ENCODE data around the gene CACNB1. TPM values are rescaled to one million over a fixed set of nuclear protein-coding genes. Genes with fewer than 3 reads are reported as not detected.

The CACNB1 gene
- 232 TPM for polyA plus RNA-seq (ENCODE audit: insufficient read length)

DNA sequence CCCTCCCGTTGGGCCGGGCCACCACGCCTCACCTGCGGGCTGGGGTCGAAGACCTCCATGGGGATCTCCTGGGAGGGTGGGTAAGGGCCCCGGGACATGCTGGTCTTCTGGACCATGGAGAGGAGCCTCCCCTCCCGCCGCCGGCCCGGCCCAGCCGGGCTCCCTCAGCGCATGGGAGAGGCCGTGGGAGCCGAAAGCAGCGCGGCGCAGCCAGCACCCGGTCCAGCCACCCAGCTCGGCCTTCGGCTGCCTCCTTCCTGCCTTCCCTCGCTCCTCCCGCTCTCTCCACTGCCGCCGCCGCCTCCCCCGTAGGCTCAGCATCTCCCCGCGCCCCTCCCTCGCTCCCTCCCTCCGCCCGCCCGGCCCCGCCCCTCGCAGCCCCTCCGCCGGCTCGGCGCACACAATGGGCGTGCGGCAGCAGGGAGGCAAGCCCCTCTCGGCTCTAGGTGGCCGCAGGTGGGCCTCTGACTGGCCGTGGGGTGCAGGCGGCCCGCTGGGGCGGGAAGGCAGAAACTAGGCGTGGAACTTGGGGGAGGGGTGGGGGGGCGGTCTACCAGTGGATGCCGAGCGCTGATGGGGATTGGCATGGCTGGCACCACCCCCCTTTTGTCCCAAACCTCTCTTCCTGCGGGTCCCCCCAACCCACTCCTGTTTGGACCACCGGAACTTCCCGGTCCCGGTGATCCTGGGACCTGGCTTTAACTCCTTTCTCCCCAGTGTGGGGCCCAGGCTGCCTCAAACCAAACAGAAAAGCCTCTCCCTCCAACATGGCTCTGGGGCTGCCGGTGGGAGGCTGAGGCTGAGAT is at the start of gene CACNB1:
TSS of gene CACNB1 (minus strand) at position 290 of the 806 bp plus-strand sequence. CDS start at position 116, 174 bp downstream.
- DNase-seq (ENCODE audit: low read depth): no peak

DNA sequence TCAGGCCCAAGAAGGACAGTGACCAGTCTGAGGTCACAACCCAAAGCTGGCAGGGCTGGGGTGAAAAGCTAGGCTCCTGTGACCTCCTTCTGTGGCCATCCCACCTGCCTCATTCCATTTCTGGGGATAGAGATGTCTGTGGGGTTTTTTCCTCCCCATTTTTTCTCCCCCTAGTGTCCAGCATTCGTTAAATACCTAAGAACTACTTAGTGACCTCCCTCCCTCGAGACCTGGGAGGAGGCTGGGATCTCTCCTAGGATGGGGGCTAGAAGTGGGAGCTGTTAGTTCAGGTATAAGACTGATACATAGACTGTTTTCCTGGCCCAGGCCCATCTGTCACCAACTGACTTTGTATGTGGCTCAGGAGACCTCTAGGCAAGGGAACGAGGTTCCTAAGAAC is 48.8 kb upstream of the CACNB1 start:
- DNase-seq (ENCODE audit: low read depth): no peak

DNA sequence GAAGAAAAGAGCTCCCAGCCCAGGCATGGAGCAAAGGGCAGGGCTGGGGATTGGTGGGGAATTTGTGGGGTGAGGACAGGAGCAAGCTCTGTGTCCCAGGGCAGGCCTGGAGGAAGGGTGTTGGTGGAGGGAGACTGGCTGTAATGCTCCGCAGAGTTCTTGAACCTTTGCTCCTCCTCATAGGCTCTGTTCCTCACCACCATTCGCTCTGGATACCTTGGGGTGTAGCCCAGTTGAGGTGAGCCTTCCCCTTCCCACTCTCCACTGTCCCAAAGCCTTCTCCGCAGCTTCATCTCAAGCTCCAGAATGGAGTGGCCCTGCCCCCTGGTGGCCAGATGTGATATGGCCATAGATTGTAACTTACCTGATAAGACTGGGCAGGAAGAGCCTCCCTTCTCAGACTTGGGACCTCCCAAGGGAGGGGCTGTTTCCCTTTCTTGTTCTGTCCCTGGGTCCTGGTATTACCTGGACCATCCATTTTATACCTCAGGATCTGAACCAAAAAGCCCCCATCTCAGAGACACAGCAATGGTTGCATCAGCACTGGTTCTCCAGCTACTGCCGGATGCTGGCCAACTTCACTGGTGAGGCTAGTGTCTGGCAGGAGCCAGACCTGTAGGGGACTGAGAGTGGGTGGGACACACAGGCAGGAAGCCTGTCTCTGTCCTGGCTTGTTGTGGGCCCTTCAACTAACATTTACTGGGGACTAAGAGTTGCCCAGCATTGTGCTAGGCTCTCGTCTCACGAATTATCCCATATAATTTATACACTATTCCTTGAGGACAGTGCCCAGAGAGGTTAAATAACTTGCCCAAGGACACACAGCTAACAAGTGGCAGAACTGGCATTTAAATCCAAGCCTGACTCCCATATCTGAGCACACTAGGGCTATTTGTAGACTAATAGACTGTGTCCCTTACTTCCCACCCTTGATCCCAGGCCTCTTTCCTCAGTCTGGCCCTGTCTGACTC is 47.4 kb upstream of the CACNB1 start:
- DNase-seq (ENCODE audit: low read depth): peak; percentile 48

DNA sequence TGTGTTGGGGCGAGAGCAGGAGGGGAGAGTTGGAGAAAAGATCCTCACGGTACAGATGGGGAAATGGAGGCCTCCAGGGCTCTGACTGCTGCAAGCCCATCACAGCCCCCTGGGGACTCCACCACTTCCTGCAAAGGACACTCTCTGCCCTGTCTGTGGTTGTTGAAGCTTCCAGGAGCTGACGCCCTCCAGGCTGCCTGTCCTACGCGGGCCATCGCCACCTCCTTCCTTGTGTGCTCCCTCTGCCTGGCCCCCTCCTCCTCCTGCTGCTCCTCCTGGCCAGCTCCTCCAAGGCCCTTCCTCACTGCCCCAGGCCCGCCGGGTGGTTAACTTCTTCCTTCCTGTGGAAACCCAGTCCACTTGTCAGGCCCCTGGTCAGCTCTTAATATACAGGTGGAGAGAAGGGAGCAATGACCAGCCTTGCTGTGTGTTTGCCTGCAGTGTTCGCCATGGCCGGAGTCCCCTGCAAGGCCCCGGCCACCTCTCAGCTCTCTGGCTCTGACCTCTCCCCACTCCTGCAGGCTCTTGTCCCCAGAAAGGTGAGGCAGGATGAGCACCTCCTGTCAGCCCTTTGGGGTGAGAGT is 46.6 kb upstream of the CACNB1 start:
- DNase-seq (ENCODE audit: low read depth): no peak

- DNase-seq (ENCODE audit: low read depth): no peak
Measured at GRCh38 chr17:39243155-39243554, 45.7 kb upstream of the CACNB1 start.

- no peak for DNase-seq (ENCODE audit: low read depth)
Measured at GRCh38 chr17:39240631-39241030, 43.2 kb upstream of the CACNB1 start.

DNA sequence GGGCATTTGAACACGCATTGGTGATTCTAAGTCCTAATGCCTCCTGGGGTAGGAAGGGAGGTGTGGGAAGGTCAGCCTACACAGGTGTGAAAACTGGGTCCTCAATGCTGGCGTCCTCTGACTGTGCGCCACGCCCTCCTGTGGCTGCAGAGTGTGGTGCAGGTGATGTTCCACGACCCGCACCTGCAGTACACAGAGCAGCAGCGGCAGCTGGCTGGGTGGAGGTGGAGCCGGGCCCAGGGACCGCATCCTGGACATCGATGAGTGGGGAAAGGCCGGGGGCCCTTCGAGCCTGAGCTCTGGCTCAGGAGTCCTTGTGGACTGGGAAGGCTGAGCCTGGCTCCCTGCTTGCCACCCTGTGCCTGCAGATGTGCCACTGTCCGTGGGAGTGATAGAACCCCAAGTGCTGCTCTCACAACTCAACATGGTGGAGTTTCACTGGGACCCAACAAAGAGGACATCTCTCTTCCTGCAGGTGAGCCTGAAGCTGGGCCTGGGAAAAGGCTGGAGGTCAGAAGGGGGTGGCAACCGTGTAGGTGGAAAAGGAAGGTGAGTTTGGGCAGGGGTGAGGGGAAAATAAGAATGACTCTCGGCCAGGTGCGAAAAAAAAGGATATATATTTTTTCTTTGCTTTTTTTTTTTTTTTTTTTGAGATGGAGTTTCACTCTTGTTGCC is 42.3 kb upstream of the CACNB1 start:
- no peak for DNase-seq (ENCODE audit: low read depth)

GRCh38 chr17:39238311-39238972 is 41.0 kb upstream of the CACNB1 start:
- no peak for DNase-seq (ENCODE audit: low read depth)

- no peak for DNase-seq (ENCODE audit: low read depth)
Measured at GRCh38 chr17:39237586-39237985, 40.1 kb upstream of the CACNB1 start.

DNA sequence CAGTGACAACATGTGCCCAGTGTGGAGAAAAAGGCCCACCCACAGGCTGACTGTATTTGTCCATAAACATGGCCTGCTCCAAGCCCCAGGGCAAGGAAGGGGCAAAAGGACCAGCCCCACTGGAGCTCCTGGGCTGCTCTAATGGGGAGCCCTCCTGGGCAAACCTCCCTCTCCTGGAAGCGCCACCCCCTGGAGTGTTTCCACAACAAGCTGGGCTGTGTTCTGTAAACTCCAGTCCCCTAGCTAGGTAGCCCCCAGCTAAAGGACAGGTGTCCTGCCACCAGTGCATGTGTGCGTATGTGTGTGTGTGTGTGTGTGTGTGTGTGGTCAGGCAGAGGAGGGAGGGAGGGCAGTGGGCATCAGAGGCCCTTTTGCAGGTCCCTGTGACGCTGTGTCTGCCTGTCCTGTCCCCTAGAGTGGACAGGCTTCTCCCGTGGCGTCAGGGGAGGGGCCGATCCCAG is 39.5 kb upstream of the CACNB1 start:
- DNase-seq (ENCODE audit: low read depth): no peak

DNA sequence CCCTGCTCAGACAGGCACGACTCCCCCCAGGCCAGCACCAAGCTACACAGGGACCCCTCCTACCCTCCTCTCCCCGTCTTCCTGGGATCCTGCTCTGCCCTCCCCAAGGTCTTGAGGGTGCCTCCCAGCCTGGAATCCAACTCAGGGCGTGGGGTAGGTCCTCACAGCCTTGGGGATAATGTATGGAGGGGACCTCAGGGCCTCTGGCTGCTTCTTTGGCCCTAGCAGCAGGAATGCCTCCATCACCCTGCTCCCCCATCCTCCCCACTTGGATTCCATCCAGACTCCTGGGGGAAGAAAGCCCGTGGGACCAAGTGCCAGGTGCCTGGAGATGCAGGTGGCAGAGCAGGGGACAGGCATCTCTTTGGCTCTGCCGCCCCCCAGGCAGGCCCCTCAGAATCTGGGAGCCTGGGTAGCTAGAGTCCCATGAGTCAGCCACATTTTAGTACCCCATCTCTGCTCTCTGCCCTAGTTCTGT is 39.0 kb upstream of the CACNB1 start:
- DNase-seq (ENCODE audit: low read depth): no peak

DNA sequence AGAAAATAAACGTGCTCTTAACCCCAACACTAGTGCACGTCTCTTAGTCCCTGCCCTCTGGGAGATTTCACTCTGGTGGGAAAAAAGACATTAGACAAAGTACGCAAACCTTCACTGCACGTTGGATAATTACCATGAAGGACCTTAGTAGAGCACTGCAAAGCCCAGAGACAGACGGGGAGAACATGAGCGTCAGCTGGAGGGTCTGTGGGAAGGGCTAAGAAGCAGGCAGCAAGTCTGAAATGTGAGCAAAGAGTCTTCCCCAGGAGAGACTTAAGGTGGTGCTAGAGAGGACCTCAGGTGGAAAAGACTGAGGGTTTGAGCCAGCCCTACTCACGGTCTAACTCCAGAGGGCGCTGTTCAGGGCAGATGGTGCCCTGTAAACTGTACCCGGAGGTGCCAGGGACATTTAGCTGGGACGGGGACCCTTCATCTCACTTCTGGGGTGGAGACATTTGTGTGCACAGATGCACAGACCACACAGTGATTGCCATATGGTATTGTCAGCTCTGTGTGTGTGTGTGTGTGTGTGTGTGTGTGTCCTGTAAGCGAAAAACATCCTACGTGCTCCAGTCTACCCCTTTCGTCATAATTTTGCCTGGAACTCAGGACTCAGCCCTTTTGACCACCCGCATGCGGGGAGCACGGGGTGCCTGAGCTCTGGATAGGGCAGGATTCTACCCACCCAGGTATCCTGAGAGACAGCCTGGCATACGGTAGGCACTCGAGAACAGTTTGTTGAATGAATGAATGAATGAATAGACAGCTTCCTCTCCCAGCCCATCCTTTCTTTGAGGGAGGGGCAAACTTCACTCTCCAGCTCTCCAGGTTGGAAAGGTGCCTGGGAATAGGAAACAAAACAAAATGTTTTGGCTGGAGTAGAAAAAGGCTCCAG is 38.3 kb upstream of the CACNB1 start:
- no peak for DNase-seq (ENCODE audit: low read depth)

GRCh38 chr17:39231591-39232551 is 34.4 kb upstream of the CACNB1 start:
- DNase-seq (ENCODE audit: low read depth): no peak

DNA sequence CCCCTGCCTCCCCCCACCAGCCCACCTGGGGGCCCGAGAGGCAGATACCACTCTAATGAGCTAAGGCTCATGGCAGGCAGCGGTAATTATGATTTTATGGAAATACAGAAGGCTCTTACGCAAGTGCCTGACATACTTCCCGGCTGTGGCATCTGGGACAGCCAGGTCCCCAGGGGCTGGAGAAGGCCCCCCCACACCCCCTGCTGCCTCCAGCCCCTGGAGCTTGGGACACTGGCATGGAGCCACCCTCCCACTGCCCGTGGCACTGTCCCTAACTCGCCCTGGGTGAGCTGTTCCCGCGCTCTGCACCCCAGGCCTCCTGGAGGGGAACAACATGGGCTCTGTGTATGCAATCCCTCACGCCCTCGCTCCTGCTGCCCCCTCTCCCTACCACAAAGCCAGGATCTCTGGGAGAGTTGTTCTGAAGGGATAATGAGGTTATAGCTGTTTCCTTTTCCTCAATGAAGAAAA is 33.7 kb upstream of the CACNB1 start:
- no peak for DNase-seq (ENCODE audit: low read depth)

- DNase-seq (ENCODE audit: low read depth): no peak
Measured at GRCh38 chr17:39230361-39230760, 32.9 kb upstream of the CACNB1 start.

DNA sequence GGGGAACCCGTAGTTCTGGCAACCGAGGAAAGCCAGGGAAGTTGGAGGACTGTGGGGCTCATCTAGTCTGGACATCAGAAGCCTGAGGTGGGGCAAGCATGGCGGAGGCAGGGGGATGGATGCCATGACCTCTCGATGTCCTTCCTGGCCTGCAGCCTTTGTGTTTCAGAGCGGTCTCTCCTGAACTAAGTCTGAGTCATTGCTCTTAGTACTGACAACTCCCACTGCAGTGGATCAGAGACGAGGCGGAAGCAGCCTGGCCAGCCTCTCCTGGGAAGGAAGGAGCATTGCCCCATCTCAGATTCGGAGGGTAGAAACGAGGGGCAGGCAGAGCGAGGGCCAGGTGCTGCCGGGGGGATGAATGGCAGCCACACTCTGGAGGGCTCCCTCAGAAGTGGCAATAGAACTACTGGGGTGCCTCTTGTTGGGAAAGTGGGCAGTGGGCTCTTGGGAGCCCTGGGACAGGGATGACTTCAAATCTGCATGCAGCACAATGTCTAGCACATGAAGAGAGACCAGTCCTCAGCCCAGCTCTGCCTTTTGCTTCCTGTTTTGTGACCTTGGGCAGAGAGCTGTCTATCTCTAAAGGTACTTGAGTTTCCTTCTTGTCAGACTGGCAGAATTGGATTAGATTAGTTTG is 31.9 kb upstream of the CACNB1 start:
- DNase-seq (ENCODE audit: low read depth): no peak

- no peak for DNase-seq (ENCODE audit: low read depth)
Measured at GRCh38 chr17:39227364-39227919, 30.0 kb upstream of the CACNB1 start.
